Panc1 (cell line): ENCODE results near the gene GNB2. TPM values are rescaled to one million over a fixed set of nuclear protein-coding genes. Genes with fewer than 3 reads are reported as not detected.

ENCODE experiments used
- ATAC-seq: fragments of 200-7000 bp; cut with Tn5 transposase; 2 replicates; pipeline ENCODE4 v1.9.1; 2020; ENCODE audit warnings: mild to moderate bottlenecking, moderate library complexity
- BruUV-seq: library from RNA; stranded (reverse); fragments of 400-500 nt; replicated peaks from 2 replicates; lab custom pipeline; 2021; lab: Mats Ljungman, UMichigan
- CTCF ChIA-PET: fragments of 300-600 bp; sonication (Branson Sonifier 250); formaldehyde crosslinking; loops from one replicate; lab custom pipeline; 2022; ENCODE audit warnings: antibody characterized with exemption; lab: Charles Lee
- POLR2A ChIA-PET: fragments of 300-600 bp; sonication (Branson Sonifier 250); formaldehyde crosslinking; loops from one replicate; lab custom pipeline; 2022; ENCODE audit warnings: antibody characterized with exemption; lab: Charles Lee
- DNase-seq: peaks from one replicate; pipeline ENCODE4 v3.0.0-alpha.2; 2010; ENCODE audit warnings: low read depth, low spot score
- H3K27ac ChIP-seq: 2 replicates; pipeline ENCODE4 v1.5.1; 2011; ENCODE audit warnings: mild to moderate bottlenecking, low read length, inconsistent platforms
- H3K27me3 ChIP-seq: fragments of 200-500 bp; sonication (Bioruptor generic); 2 replicates; pipeline ENCODE4 v1.6.0; 2014; ENCODE audit warnings: low read length, inconsistent platforms; ENCODE audit not compliant: control insufficient read depth, insufficient read depth
- H3K36me3 ChIP-seq: fragments of 200-500 bp; sonication (Bioruptor generic); 2 replicates; pipeline ENCODE4 v1.5.1; 2014; ENCODE audit warnings: inconsistent platforms, mild to moderate bottlenecking, low read length, moderate library complexity; ENCODE audit not compliant: control insufficient read depth, insufficient read depth
- H3K4me1 ChIP-seq: 2 replicates; pipeline ENCODE4 v1.5.1; 2011; ENCODE audit warnings: inconsistent platforms, mild to moderate bottlenecking, low read length, moderate library complexity; ENCODE audit not compliant: control insufficient read depth, insufficient read depth
- H3K4me3 ChIP-seq, 2 experiments: 2 replicates each; pipeline ENCODE4 v1.5.1; 2011 to 2012; ENCODE audit warnings: low read depth in 2 of 2, low read length in 2 of 2, mild to moderate bottlenecking in 2 of 2, inconsistent platforms in 1 of 2, moderate library complexity in 1 of 2
- H3K9me3 ChIP-seq: fragments of 200-500 bp; sonication (Bioruptor generic); 2 replicates; pipeline ENCODE4 v1.5.1; 2014; ENCODE audit warnings: low read depth, mild to moderate bottlenecking, inconsistent platforms, low read length, moderate library complexity; ENCODE audit not compliant: control insufficient read depth, insufficient read depth
- POLR2AphosphoS5 ChIP-seq: IDR thresholded peaks from 2 replicates; pipeline ENCODE4 v1.6.1; 2012; ENCODE audit warnings: mild to moderate bottlenecking, low read depth, low read length, moderate library complexity
- REST ChIP-seq, 2 experiments: IDR thresholded peaks; 2 replicates each; pipeline ENCODE4 v1.6.1; 2011 to 2012; ENCODE audit warnings: low read depth in 2 of 2, control low read depth in 1 of 2, low read length in 1 of 2, mild to moderate bottlenecking in 1 of 2, moderate library complexity in 1 of 2; ENCODE audit not compliant: insufficient read depth in 1 of 2
- SIN3A ChIP-seq: IDR thresholded peaks from 2 replicates; pipeline ENCODE4 v1.6.1; 2012; ENCODE audit warnings: low read depth, mild to moderate bottlenecking, low read length, moderate library complexity, borderline replicate concordance; ENCODE audit not compliant: insufficient read depth
- TCF7L2 ChIP-seq: IDR thresholded peaks from 2 replicates; pipeline ENCODE4 v1.6.1; 2011; ENCODE audit warnings: mild to moderate bottlenecking, low read depth, low read length, inconsistent platforms
- in situ Hi-C: cut with HindIII; loops from 2 replicates; pipeline ENCODE4 v1.10.0; 2016; ENCODE audit warnings: low sequenced_read_pairs, low pct_unique_long_range_greater_than_20kb
- intact Hi-C: fragments of 100-400 bp; cut with micrococcal nuclease; formaldehyde crosslinking; loops from one replicate; pipeline ENCODE4 v1.10.0; 2022; ENCODE audit not compliant: unreplicated experiment
- total RNA-seq: library from RNA; stranded (reverse); gene quantifications from one replicate; pipeline ENCODE4 v1.2.1, GENCODE V29; 2021; ENCODE audit not compliant: unreplicated experiment
- TF ChIP-seq, protein P1 (sequence below): fragments of 450-650 bp; IDR thresholded peaks from 2 replicates; pipeline ENCODE4 v1.5.1; 2017; ENCODE audit warnings: mild to moderate bottlenecking

Gene GNB2
- total RNA-seq, 1 experiment from 2014 or later, result 289 TPM

- DNase-seq (no peak), ATAC-seq (no peak)
- peaks cover 48% of the 10 kb centered on the region for H3K4me1 ChIP-seq
- TF ChIP-seq REST (IDR thresholded peaks at IDR 0.05; ENCODE audit: insufficient read depth in 1 of 2, low read depth in 2 of 2, low read length in 1 of 2) (no peak), SIN3A (no peak), TCF7L2 (no peak), POLR2AphosphoS5 (no peak)
- TF ChIP-seq, protein P1, sequence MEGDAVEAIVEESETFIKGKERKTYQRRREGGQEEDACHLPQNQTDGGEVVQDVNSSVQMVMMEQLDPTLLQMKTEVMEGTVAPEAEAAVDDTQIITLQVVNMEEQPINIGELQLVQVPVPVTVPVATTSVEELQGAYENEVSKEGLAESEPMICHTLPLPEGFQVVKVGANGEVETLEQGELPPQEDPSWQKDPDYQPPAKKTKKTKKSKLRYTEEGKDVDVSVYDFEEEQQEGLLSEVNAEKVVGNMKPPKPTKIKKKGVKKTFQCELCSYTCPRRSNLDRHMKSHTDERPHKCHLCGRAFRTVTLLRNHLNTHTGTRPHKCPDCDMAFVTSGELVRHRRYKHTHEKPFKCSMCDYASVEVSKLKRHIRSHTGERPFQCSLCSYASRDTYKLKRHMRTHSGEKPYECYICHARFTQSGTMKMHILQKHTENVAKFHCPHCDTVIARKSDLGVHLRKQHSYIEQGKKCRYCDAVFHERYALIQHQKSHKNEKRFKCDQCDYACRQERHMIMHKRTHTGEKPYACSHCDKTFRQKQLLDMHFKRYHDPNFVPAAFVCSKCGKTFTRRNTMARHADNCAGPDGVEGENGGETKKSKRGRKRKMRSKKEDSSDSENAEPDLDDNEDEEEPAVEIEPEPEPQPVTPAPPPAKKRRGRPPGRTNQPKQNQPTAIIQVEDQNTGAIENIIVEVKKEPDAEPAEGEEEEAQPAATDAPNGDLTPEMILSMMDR, result no peak
- CTCF ChIA-PET, result interaction anchor here (1.2 kb wide), 1 partner anchor 13 kb away, joined by 3 read pairs; no protein-coding TSS in a partner anchor
- in situ Hi-C loops, result no loop called here
- intact Hi-C loops, result no loop called here
- peaks cover 3% of the 10 kb centered on the region for H3K36me3 ChIP-seq
- no peak overlapping the region for H3K27ac ChIP-seq
- POLR2A ChIA-PET, result interaction anchor here (0.6 to 0.7 kb wide), 2 partner anchors 26 to 31 kb away, joined by 3 to 5 read pairs; no protein-coding TSS in a partner anchor
- no peaks in the 10 kb centered on the region for H3K9me3 ChIP-seq
- H3K4me3 ChIP-seq, result peak overlapping the region; percentile 15 to 93; a peak in 2 of 4 replicates
- no TSS peak for BruUV-seq
- H3K27me3 ChIP-seq, result no peaks in the 10 kb centered on the region
These were observed 3.2 kb downstream of the GNB2 start for GRCh38 chr7:100676501-100677306.

DNA sequence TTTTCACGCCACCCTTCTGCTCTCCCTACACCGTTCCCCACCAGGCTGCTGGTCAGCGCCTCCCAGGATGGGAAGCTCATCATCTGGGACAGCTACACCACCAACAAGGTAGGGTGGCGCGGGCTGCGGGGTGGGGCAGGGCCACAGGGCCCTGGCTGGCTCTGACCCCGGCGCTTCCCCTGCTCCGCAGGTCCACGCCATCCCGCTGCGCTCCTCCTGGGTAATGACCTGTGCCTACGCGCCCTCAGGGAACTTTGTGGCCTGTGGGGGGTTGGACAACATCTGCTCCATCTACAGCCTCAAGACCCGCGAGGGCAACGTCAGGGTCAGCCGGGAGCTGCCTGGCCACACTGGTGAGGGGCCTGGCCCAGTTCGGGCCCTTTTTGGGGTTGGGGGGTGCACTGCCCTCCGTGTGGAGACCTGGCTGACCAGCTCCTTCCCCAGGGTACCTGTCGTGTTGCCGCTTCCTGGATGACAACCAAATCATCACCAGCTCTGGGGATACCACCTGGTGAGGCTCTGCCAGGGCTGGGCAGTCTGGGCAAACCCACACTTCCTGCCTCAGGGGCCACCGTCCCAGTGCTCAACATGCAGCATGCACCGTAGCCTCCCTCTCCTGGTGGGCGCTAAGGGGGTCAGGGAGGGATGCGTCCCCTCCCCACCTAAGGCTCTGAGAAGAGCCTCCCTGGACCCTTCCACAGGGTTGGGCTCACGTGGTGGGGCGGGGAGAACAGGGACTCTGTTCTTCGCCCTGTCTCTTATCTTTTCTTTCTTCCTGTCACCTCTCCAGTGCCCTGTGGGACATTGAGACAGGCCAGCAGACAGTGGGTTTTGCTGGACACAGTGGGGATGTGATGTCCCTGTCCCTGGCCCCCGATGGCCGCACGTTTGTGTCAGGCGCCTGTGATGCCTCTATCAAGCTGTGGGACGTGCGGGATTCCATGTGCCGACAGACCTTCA is 4.0 kb downstream of the GNB2 start:
- in situ Hi-C loops, result no loop called here

More for the DNA sequence above, 4.0 kb downstream of the GNB2 start:
- TF ChIP-seq TCF7L2, result no peak
- TF ChIP-seq, protein P1, result no peak
- no peak for TF ChIP-seq SIN3A
- H3K27me3 ChIP-seq, result no peaks in the 10 kb centered on the region
- peaks cover 3% of the 10 kb centered on the region for H3K36me3 ChIP-seq
- intact Hi-C loops, result no loop called here
- ChIA-PET CTCF (no interaction called here), POLR2A (no interaction called here)
- H3K4me3 ChIP-seq, result no peak overlapping the region
- no peak overlapping the region; the same call in 1 of the 2 replicates for H3K27ac ChIP-seq
- DNase-seq (no peak), ATAC-seq (no peak)
- H3K4me1 ChIP-seq, result peaks cover 54% of the 10 kb centered on the region
- BruUV-seq, result no TSS peak
- H3K9me3 ChIP-seq, result no peaks in the 10 kb centered on the region
